Stromal cell of bone marrow (primary cell): ENCODE results near the gene CLK4.

ENCODE experiments used
- DNase-seq: peaks from one replicate; pipeline ENCODE4 v3.0.0-alpha.2; 2012; ENCODE audit warnings: low read depth

Gene CLK4

DNA sequence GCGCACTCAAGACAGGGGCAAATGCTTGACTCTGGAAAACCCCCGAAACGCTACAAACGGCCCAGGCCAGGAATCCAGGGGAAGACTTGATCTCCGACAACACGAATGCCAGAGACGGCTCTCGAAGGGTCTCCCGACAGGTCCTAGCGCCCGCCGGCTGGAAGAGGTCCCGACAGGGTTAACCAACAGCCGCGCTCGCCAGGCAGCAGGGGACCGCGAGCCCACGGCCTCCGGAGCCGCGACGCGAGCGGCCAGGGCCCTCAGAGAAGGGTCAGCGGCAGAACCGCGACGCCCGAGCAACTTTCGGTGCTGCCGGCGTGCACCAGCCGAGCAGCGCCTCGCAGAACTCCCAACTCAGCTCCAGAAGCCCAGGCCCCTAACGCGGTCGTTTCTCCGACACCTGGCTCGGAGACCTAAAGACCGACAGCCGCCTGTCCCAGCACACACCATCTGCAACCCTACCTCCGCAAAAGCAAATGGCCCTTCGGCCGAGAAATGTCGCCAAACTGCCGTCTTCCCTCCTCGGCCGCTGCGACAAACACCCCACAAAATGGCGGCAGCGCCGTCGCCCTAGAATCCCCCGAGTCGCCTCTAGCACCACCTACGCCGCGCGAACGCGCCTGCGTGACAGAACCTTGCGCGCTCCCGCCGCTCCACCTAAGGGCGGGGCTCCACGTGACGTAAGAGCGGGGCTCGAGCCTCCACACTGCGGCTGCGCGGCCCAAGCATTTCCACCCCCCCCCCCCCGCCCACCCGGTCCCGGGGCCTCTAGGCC is at the start of gene CLK4:
TSS of gene CLK4 (minus strand) at position 567 of the 775 bp plus-strand sequence. CDS start 3,634 bp downstream, outside the sequence.
- peak; percentile 85 for DNase-seq

DNA sequence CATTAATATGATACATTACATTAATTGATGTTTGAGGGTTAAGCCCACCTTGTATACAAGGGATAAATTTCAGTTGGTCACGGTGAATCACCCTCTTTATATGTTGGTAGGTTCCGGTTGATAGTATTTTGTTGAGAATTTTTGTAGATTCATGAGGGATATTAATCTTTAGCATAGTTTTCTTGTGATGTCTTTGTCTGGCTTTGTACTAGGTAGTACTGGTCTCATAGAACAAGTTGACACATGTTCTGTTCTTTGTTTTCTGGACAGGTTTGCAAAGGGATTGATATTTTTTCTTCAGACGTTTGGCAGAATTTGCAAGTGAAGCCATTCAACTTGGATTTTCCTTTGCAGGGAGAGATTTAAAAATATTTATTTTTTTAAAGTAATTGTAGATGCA is 49.1 kb upstream of the CLK4 start:
- no peak for DNase-seq

GRCh38 chr5:178674334-178674733 is 47.5 kb upstream of the CLK4 start:
- no peak for DNase-seq

GRCh38 chr5:178673801-178674295 is 47.0 kb upstream of the CLK4 start:
- no peak for DNase-seq

DNA sequence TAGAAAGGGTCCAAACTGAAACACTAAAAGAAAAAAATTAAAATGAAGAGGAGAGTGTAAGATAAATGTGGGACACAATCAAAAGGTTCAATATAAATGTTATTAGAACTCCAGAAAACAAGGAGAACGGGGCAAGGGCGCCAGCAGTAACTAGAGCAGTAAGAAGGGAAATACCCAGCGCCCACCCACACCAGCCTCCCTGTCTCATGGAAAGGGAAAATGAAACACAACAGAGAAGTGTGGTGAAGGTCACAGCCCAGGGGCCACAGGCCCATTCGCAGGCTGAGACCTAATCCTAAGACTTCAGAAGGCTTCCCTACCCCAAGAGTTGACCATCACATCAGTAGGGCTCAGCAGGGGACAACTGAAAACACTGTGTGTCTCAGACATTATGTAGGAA is 45.8 kb upstream of the CLK4 start:
- no peak for DNase-seq

DNA sequence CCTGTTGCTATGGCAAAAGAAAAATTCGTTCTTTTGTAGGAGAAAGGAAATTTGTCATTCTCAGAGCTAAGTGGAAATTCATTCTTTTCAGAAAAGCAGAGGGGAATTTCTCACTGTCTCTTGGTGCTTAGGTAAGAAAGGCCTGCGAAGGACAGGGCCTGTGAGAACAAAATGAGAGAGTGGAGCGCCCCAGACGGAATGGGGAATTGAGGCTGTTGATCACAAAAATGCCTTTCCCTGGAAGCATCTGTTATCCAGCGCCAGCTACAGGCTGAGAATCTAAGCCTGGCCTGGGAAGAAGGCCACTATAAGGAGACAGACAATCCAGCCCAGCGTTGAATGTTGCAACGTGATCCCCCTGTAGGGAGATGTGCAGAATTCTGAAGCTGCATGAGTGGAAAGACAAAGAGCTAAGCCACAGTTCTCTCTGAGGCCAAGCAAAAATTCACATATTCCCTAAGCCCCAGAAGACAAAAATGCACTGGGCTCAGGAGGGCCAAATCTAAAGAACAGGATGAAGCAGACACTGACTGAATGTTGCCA is 44.8 kb upstream of the CLK4 start:
- no peak for DNase-seq

DNA sequence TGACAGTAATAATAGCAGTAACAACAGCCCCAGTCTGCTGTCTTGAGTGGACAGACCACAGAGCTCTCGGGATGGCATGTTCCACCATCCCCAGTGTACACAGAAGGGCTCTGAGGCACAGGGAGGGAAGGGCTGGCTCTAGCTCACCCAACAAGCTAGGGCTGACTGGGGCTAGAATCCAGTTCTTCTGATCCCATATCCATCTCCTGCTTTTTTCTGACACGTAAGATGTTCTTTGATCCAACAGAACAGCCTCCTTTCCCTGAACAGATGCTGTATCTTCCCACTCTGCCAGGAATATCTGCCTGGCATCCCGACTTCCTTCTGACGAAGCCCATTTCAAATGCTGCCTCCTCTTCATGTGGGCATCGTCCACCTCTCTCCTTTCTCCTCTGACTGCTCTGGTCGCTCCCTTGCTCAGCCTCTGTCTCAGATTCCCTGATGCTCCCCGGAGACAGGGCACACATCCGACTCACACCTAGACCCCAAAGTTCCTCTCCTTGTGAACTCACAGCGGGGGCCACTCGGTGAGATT is 43.6 kb upstream of the CLK4 start:
- DNase-seq: no peak

DNA sequence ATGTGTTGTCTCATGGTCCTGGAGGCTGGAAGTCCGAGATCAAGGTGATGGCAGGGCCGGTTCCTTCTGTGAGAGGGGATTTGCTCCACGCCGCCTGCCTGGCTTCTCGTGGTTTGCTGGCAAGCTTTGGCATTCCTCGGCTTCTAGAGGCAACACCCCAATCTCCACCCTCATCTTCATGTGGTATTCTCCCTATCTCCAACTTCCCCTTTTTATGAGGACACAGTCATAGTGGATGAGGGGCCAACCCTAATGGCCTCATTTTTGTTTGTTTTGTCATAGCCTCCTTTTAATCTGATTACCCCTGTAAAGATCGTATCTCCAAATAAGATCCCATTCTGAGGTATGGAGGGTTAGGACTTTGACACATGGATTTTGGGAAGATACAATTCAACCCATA is 41.7 kb upstream of the CLK4 start:
- DNase-seq: no peak

DNA sequence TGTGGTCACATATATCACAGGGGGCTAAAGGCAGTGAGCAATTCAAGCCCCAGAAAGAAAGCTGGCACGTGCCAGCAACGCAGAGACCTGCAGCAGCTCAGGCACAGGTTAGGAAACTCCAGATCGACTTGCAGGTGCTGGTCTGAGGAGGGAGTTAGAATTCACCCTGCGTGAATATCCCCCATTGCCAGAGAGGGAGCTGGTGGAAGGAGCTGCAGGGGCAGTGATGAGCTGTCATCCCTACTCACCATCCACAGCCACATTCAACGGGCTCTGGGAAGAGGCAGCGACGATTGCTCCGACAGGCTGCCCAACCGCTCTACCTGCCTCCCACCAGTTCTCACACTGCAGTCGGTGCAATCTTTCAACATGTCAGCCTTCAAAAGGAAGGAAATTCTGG is 40.8 kb upstream of the CLK4 start:
- DNase-seq: no peak

DNA sequence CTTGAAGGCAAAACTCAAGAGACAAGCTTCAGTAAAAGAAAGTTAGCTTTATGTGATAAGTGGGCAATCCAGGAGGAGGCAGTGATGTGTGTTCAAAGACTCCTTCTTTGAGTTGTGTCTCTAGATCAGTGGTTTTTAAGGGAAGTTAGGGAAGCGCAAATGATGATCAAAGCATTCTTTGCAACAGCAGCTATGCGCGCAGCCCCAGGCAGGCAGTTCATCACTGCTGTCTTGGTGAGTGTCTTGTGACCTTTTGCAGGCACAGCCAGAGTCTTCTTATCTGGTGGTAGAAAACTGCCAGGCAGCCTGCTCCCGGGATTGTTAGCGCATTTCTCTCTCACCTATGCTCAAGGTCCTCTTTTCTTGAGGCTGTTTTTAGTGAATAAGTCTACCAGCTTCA is 40.3 kb upstream of the CLK4 start:
- no peak for DNase-seq

DNA sequence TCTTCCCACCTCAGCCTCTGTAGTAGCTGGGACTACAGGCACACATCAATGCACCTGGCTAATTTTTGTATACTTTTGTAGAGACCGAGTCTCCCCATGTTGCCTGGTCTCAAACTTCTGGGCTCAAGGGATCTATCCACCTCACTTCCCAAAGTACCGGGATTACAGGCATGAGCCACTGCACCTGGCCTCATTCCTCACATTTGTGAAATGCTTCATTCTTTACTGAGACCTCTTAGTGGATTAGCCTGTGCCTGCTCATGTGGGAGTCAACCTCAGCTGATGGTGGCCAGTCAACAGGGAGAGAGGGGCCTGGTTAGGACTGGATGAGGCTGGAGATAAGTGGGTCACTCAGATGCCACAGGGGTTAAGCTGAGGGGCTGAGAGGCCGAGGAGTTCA is 37.3 kb upstream of the CLK4 start:
- DNase-seq: no peak

- DNase-seq: no peak
Observed at GRCh38 chr5:178662541-178662860, 35.7 kb upstream of the CLK4 start.

GRCh38 chr5:178661836-178662540 is 35.1 kb upstream of the CLK4 start:
- DNase-seq: no peak

DNA sequence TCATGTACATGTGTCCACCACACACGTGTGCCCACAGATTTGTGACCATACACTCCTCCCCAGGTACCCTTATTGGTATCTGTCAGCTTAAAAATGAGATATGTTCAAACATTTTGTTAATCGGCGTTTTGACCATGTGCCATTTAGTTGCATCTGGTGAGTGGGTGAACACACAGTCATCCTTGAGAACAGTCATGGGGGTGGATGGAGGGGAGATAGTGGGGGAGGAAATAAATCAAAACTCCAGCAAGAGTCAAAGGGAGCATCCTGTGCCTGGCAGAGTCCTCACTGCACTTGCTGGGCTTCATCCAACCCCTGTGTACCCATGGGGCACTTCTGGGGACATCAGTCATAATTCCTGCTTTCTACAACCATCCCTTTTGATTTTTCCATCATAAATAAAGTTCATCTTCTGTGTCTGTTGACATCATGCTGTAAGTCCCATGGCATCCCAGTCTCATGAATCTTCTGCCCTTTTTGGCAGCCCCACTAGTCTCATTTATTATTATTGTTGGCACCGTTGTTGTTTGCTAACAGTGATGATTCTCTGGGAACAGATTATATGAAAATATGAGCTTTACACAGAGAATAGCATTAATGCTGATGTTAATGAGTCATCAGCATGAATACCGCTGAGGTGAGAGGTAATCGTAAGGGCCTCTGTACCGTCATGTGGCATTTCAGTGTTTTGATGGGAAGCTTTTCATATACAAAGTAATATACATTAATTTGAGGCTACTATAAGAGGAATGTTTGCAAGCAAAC is 24.4 kb upstream of the CLK4 start:
- peak; percentile 48 for DNase-seq

GRCh38 chr5:178650214-178650613 is 23.4 kb upstream of the CLK4 start:
- DNase-seq: no peak

- no peak for DNase-seq
Observed at GRCh38 chr5:178649580-178649979, 22.7 kb upstream of the CLK4 start.

- no peak for DNase-seq
Observed at GRCh38 chr5:178644826-178645545, 18.1 kb upstream of the CLK4 start.

DNA sequence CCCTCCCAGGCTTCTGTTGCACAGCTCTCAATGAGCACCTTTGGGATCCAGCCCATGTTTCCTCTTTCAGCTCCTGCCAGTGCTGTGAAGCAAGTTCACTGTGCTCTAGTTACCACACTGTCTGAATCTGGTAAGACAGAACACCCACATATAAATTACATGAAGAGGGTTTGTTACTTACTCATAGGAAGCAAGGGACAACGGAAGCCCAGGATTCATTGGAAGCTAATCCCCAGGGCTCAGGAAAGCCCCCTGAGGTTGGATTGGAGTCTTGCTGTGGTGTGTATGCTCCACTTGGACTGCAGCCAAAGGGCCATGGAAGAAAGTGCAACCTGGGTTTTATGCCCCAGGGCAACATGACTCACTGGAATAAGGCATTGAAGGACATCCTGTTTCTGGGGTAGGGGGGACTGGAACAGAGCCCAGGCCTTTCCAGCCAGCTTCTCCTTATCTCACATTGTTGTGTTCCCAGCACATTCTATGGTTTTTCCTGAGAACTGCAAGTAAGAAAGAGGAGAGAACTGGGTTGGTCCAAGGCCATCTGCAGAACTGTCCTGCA is 15.6 kb upstream of the CLK4 start:
- peak; percentile 47 for DNase-seq

DNA sequence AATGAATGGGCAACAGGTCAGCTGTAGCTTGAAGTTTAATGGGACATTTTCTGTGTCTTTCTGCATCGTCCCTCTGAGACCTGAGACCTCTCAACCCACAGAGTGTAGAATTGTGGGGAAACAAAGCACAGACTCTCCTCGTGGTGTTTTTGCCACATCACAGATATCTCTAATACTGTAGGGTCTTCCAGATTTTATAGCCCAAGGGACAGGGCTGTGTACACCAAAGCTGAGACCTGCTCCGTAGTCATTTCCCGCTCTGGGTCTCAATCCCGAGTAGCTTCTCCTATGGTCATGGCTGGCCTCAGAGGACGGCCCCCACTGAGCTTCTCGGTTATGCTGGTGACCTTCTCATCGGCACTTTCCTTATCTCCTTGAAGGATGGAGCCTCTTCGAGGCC is 14.9 kb upstream of the CLK4 start:
- no peak for DNase-seq

- DNase-seq: no peak
Observed at GRCh38 chr5:178640331-178641045, 13.6 kb upstream of the CLK4 start.
